NCI-H446 (cell line): Measurements from ENCODE around the gene LYL1.

Experiments used
- DNase-seq, 2 experiments: peaks; one replicate each; lab custom pipeline; 2025; lab: John Stamatoyannopoulos, UW

The LYL1 gene

GRCh38 chr19:13073263-13073662 lies 29.4 kb downstream of the LYL1 start:
- no peak for DNase-seq

- DNase-seq, result no peak
Measured at GRCh38 chr19:13072188-13072908, 30.3 kb downstream of the LYL1 start.

DNA sequence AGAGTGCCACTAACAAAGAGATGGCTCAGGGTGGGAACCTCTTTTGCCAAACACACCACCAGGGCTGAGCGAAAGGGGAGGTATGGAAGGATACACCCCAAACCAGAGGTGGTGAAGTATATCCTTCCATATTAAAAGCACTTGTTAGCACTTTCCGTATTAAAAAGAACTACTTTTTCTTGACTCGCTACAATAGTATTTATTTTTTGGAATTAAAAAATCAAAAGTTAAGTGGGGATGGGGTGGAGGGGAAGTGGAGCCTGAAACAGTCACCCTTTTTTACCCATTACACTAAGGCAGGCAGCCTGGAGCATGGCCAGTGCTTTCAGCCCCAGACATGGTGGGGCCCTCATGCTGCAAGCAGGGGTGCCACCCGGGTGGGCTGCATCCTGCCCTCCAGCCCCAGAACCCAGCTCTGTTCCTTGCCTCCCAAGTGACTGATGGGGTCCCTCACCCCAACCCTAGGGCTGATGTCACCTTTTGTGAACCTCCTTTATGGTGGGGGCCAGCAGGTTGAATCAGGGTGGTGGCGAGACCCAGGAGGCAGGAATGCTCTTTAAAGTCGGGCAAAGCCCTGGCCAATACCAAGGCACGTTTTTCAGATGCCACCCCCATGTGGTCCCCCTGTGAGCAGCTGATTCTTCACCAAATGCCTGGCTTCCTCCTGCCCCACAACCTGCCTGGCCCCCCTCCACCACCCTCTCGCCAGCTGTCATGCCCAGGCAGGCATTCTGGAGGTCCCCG lies 31.0 kb downstream of the LYL1 start:
- DNase-seq, result no peak

- DNase-seq, result no peak
Measured at GRCh38 chr19:13070425-13071140, 32.1 kb downstream of the LYL1 start.

DNA sequence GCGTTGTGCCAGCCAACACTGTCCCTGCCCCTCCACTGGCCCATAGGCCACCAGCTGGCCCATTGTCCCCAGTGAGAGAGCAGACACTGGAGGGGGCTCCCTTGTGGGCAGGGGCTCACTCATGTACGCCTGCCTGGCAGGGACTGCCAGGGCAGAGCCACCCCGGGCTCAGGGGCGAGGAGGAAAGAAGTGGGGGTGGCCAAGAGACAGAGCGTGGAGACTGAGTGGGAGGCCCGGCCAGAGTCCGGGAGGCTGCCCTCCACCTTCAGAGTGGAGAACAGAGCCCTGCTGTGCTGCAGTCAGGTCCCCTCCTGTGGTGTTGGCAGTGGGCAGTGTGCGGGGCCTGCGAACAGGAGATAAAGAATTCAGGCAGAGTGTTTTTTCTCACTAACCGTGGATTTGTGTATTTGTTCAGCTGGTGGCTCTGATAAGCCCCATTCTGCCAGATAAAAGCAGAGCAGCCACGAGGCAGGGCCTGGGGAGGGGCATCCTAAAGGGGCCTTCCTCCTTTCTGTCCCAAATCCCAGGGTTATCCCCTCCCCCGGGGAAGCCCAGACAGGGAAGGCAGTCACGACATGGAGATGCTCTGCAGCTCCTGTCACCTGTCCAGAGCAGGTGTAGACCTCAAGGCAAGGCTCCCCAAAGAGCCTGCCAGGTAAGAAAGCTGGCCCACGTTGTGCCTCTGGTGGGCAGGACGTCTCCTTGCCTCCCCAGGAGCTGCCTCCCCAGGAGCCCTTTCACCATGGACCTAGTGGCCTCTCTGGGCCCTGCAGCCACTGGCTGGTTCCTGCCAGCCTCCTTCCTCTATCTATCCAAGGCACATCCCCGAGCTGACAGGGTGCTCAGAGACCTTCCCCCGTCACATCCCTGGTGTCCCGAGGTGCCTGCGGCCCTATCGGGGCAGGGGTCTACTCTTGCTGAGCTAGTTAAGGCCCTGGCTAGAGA lies 33.0 kb downstream of the LYL1 start:
- no peak for DNase-seq

GRCh38 chr19:13068085-13068846 lies 34.4 kb downstream of the LYL1 start:
- no peak for DNase-seq

DNA sequence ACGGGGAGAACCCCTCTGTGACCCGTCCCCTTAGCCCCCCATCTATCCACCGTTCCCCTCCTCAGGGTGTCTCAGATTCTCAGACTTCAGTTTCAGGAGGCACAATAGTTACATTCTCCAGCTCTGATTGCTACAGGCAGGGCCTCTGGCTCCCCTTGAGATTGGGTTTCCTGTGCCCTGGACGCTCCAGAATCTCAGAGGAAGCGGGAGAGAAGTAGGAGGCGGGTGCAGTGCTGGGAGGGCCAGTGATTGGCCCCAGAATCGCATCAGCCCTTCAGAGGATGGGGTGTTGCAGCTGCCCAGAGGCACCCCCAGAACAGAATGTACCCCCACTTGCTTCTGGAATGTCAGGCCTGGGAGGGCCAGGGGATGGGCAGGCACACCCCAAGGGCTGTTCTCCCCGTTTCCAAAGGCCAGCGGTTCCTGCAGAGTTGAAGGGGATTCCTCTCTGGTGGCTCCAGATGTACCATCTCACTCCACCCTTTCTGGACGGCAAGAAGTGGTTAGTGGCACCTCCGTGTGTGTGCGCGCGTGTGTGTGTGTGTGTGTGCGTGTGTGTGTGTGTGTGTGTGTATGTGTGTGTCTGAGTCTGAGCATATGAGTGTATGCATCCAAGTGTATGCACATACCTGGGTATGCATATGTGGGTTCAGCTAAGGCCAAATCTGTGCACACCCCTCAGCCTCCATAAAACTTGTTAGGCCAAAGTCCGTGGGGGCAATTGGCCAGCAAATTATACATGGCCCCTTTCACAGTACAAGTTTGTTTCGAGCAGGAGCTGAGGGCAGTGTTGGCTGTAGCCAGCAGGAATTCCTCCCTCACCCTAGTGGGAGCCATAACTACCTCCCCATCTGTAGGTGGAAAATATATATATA lies 35.5 kb downstream of the LYL1 start:
- DNase-seq, result no peak

- no peak for DNase-seq
Measured at GRCh38 chr19:13066226-13066625, 36.4 kb downstream of the LYL1 start.

DNA sequence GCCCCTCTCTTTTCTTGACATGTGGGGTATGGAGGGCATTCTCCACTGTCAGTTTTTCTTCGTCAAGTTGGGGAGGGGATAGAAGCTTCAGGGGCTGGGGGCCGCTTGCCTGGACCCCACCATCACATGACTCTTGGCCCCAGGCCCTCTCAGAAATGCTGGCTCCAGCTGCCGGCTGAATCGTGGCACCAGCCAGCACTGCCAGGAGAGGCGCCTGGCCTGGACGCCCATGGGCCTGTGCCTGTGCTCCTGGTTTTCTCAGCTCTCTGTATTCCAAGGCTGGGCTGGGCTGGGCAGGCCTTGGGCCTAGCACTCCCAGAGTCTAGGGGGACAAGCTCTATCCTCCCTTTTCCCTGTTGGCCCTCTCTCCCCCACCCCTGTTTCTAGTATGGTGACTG lies 38.6 kb downstream of the LYL1 start:
- no peak for DNase-seq

- DNase-seq, result no peak
Measured at GRCh38 chr19:13063461-13064091, 39.1 kb downstream of the LYL1 start.

- no peak for DNase-seq
Measured at GRCh38 chr19:13062317-13062716, 40.3 kb downstream of the LYL1 start.

DNA sequence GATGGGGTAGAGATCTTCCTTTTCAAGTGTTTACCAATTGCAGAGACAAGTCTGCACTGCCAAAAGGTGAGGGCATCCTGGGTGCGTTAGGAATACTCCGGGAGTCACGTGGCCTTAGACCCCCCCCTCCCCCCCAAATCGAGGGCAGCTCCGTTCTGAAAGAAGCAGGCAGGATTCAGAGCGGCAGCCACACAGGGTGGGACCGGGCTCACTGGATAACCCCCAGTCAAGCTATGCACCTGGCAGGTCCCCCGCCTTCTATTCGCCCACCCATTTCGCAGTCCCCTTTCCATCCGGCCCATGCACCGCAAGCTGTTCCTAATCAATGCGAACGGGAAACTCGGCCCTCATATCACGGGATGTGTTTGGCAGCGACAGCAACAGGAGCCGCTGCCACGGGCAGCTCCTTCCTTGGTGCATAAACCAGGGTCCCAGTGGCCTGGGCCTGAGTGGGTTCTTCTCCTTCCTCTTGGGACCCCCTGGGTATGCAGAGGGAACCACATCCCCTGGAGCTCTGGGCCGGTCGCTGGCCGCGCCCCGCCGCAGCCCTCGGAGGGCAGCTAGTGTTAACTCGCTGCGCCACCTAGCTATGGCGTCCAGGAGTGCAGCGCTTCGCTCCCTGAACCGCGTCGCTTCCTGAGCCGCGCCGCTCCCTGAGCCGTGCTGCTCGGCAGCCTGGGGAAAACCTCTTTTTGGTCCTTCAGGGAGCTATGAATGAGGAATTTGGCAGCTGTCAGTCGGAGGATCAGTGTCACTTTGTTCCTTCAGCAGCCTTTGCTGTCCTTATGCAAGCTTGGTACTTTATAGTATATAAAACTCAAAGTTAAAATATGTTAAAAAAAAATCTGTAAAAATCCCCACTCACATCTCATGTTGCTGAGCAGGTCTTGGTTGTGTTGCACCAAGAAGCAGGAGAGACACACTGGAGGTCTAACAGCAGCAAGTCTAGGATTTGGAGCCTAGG lies 41.4 kb downstream of the LYL1 start:
- DNase-seq, result peak; percentile 66 to 86

DNA sequence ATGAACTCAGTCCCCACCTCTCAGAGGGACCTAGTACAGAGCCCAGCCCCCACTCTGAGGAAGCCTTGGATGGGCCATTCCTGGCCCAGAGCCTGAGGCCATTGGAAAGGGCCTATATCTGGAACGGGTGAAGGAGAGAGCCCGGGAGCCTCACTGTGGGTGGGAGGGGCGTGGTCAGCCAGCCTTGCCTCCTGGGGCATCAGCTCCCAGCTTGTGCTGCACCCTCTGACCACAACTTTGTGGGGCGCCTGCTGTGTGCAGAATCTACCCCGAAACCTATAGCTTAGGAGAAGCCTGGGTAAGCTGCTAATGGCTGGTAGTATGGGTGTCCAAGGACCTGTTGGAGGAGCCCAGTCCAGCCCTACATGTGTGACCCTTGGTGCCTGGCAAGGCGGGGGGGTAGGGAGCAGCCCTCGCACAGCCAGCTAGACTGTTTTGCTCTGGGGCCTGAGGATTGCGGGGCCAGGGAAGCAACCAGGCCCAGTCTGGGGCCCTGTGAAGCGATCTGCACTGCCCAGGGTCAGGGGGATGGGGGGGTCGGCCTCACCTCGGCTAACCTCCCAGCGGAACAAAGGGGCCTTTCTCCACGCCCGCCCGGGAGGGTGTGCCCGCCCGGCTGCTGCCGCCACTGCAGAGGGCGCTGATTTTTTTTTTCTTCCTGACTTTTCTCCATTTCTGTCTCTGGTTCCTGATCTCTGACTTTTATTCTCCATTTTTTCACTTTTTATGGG lies 42.3 kb downstream of the LYL1 start:
- no peak for DNase-seq

- DNase-seq, result no peak
Measured at GRCh38 chr19:13058951-13059660, 43.6 kb downstream of the LYL1 start.

DNA sequence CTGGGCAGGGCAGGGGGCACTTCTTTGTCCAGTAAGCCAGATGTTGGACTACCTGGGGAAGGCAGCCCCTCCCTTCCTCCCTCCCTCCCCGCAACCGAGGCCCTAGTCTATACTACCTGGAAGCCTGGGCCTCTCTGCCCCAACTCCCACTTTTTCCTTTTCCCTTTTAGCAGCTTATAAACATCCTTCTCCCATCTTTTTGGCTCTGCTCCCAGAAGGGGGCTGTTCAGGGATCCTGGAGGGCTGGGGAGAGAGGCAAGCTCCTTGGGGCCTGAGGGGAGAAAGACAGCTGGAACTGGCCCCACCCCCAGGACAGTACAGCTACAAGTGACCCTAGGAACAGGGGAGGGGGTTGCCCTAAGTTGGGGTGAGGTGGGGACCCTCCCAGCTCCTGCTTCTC lies 44.9 kb downstream of the LYL1 start:
- peak in 1 of 2 experiments; percentile 39 for DNase-seq

DNA sequence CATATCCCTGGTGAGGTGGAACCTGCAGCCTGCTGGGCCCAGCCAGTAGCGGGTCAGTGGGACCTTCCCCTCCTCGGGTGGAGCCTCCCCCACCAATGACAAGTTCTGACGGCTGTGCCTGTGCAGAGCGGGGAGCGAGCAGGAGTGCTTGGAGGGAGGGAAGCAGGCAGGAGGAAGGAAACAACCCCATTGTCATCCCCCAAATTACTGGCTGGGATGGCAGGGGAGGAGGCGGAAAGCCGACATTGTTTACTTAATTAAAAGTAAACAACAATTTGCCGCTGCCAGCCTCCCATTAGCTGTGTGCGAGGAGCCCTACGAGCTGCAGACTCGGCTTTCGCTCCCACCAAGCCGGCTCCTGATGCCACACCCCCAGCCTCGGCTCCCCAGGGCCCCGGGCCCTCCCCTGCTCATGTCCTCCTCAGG lies 45.5 kb downstream of the LYL1 start:
- no peak for DNase-seq

DNA sequence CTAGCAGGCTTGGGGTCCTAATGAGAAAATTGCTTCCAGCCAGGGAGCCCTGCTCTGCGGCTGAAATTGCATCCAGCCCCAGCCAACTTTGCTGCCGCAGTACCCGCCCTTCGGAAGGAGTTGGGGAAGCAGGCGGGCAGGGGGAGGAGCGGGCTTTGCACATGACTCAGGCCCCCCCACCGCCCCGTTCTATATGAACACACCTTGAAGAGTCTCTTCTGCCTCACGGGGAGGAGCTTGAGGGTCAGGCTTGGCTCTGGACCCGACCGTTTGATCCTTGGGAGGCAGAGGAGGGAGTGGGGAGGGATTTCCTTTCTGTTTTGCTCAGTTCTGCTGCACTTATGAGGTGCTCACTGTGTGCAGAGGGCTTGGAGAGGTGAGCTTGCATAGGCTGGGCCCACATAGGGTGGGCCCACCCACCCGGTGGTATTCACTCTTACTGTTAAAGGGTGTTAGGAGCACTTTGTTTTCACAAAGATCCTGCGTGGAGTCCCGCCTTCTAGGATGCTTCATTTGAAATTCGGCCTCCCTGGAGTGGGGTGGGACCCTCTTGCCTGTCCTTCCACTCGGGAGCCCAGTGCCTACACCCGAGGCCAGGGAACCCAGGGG lies 46.5 kb downstream of the LYL1 start:
- no peak for DNase-seq
